CD4-positive, CD25-positive, alpha-beta regulatory T cell (primary cell): ENCODE results near the gene POU2F2. TPM values are rescaled to one million over a fixed set of nuclear protein-coding genes. Genes with fewer than 3 reads are reported as not detected.
A peak's percentile ranks its signal among the peaks of the same experiment; 100 is the strongest.

Experiments used
- ATAC-seq, 2 donors: fragments of 150-1000 bp; cut with Tn5 transposase; one replicate each; pipeline ENCODE4 v1.10.0; 2021; ENCODE audit warnings: low read depth in 2 of 2, moderate number of reproducible peaks in 2 of 2, moderate library complexity in 1 of 2
- DNase-seq, 3 donors: peaks; one replicate each; pipeline versions ENCODE4 v3.0.0 to v3.0.0-alpha.2; 2012 to 2022; ENCODE audit warnings: mixed read lengths in 1 of 3
- H3K27ac ChIP-seq: one replicate; pipeline ENCODE4 v1.7.0; 2013; ENCODE audit warnings: mild to moderate bottlenecking, low read length; ENCODE audit not compliant: insufficient read depth, poor library complexity, severe bottlenecking
- H3K27me3 ChIP-seq: one replicate; pipeline ENCODE4 v1.7.0; 2013; ENCODE audit warnings: low read length; ENCODE audit not compliant: control insufficient read depth, insufficient read depth
- H3K36me3 ChIP-seq: one replicate; pipeline ENCODE4 v1.7.0; 2013; ENCODE audit warnings: mild to moderate bottlenecking, low read length, moderate library complexity; ENCODE audit not compliant: control insufficient read depth, insufficient read depth
- H3K4me1 ChIP-seq: 2 replicates; pipeline ENCODE4 v1.7.0; 2013; ENCODE audit warnings: mild to moderate bottlenecking, low read length; ENCODE audit not compliant: insufficient read depth, control insufficient read depth, poor library complexity, severe bottlenecking
- H3K4me3 ChIP-seq: one replicate; pipeline ENCODE4 v1.7.0; 2013; ENCODE audit warnings: low read depth, mild to moderate bottlenecking, low read length, moderate library complexity
- H3K9me3 ChIP-seq, 2 experiments: 1 replicate in 1 of 2; 2 replicates in 1 of 2; pipeline ENCODE4 v1.7.0; 2013; ENCODE audit warnings: low read length in 2 of 2, mild to moderate bottlenecking in 1 of 2, moderate library complexity in 1 of 2; ENCODE audit not compliant: control insufficient read depth in 2 of 2
- H3K27ac Mint-ChIP-seq, 3 donors: one replicate each; pipeline ENCODE4 v1.8.0; 2020 to 2022; ENCODE audit warnings: mild to moderate bottlenecking in 3 of 3, mixed read lengths in 3 of 3, moderate library complexity in 2 of 3
- H3K27me3 Mint-ChIP-seq: one replicate; pipeline ENCODE4 v1.8.0; 2022; ENCODE audit warnings: mild to moderate bottlenecking, mixed read lengths
- H3K36me3 Mint-ChIP-seq: one replicate; pipeline ENCODE4 v1.8.0; 2020; ENCODE audit warnings: mixed read lengths
- H3K4me1 Mint-ChIP-seq, 4 donors: one replicate each; pipeline ENCODE4 v1.8.0; 2020 to 2022; ENCODE audit warnings: mixed read lengths in 4 of 4, mild to moderate bottlenecking in 1 of 4
- H3K4me3 Mint-ChIP-seq, 4 donors: one replicate each; pipeline ENCODE4 v1.8.0; 2020 to 2022; ENCODE audit warnings: mild to moderate bottlenecking in 4 of 4, mixed read lengths in 4 of 4, moderate library complexity in 3 of 4
- H3K9me3 Mint-ChIP-seq, 7 donors: one replicate each; pipeline ENCODE4 v1.8.0; 2020 to 2022; ENCODE audit warnings: mixed read lengths in 7 of 7, mild to moderate bottlenecking in 3 of 7, moderate library complexity in 2 of 7
- polyA plus RNA-seq, 4 donors: library from polyadenylated mRNA; unstranded; fragments of 300-500 nt; fragmentation: Illumina TruSeq; gene quantifications; one replicate each; pipeline ENCODE4 v1.2.3, GENCODE V29; 2021
- total RNA-seq: library from RNA; stranded (reverse); gene quantifications from one replicate; pipeline ENCODE4 v1.2.3, GENCODE V29; 2022

The POU2F2 gene
- total and polyA plus RNA-seq, 5 donors from 2014 or later: 4.2 to 48.9 (median 7.2) TPM

DNA sequence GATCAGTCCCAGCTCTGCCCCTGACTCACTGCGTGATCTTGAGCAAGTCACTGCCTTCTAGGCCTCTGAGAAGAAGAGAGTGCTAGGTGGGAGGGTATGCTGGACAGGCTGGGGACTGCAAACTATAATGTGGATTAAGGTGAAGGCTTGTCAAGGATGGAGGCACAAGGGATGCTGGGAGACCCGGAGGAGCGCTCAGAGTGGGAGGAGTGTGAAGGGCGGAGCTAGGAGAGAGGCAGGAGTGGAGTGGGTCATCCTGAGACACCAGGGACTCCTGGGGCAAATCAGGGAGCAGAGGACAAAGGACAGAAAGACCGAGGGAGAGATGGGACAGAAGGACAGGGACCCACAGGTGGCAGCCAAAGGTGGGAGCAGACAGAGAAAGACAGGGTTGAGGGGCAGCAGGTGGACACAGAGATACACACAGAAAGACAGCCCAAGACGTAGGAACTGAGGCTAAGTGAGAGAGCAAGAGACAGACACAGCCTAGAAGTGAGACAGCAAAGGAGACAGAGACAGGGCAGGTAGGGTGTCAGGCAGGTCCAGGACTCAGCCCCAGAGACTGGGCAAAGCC lies 64.8 kb downstream of the POU2F2 start:
- H3K9me3 Mint-ChIP-seq: no peaks in the 10 kb centered on the region
- Histone ChIP-seq H3K4me3 (no peak overlapping the region), H3K9me3 (no peaks in the 10 kb centered on the region), H3K36me3 (no peaks in the 10 kb centered on the region), H3K27ac (no peak overlapping the region), H3K27me3 (no peaks in the 10 kb centered on the region), H3K4me1 (peaks cover 2% of the 10 kb centered on the region)
- H3K4me3 Mint-ChIP-seq: no peak overlapping the region
- H3K36me3 Mint-ChIP-seq: no peaks in the 10 kb centered on the region
- H3K27ac Mint-ChIP-seq: no peak overlapping the region
- H3K27me3 Mint-ChIP-seq: peaks cover 4% of the 10 kb centered on the region
- H3K4me1 Mint-ChIP-seq: no peaks in the 10 kb centered on the region
- DNase-seq (no peak), ATAC-seq (no peak)

DNA sequence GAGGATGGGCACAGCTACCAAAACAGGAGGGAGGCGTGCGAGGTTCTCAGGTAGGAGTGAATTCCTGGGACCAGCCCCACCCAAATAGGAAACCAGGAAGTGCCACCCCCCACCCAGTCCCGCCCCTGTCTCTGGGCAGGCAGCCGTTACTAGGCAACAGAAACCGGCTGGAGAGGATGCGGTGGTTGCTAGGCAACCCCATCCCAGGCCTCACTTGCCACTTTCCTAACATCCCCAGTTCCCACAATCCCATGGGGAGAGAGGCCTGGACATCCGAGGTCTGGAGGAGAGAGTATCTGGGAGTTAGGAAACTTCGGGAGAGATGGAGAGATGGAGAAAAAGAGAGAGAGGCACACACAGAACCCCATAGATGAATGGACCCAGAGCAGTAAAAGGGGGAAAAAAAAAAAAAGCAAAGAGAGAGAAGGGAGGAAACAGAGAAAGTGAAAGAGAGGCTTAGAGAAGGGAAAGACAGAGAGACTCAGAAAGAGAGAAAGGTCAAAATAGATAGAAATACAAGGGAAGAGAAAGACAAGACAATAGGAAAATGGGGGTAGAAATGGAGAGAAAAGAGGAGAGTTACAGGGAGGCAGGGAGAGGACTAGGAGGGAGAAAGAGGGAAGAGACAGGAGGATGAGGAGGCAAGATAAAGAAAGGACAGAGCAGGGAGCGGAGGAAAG lies 66.0 kb downstream of the POU2F2 start:
- H3K27ac ChIP-seq: no peak overlapping the region
- no peak overlapping the region for H3K4me3 ChIP-seq
- no peaks in the 10 kb centered on the region for H3K36me3 Mint-ChIP-seq
- no peaks in the 10 kb centered on the region for H3K9me3 Mint-ChIP-seq
- H3K27me3 Mint-ChIP-seq: peaks cover 2% of the 10 kb centered on the region
- ATAC-seq (no peak), DNase-seq (peak in 1 of 3 donors; percentile 62)
- H3K9me3 ChIP-seq: no peaks in the 10 kb centered on the region
- H3K27ac Mint-ChIP-seq: no peak overlapping the region
- no peaks in the 10 kb centered on the region for H3K27me3 ChIP-seq
- H3K4me3 Mint-ChIP-seq: no peak overlapping the region
- peaks cover 0 to 4% (median 0%) of the 10 kb centered on the region in 4 donors for H3K4me1 Mint-ChIP-seq
- no peaks in the 10 kb centered on the region for H3K36me3 ChIP-seq
- H3K4me1 ChIP-seq: peaks cover 2% of the 10 kb centered on the region

GRCh38 chr19:42065511-42065910 lies 66.7 kb downstream of the POU2F2 start:
- no peaks in the 10 kb centered on the region for H3K27me3 ChIP-seq
- no peaks in the 10 kb centered on the region for H3K36me3 ChIP-seq
- no peak overlapping the region for H3K27ac ChIP-seq
- ATAC-seq: no peak
- no peak overlapping the region for H3K4me3 ChIP-seq
- no peak overlapping the region for H3K4me3 Mint-ChIP-seq
- H3K9me3 ChIP-seq: no peaks in the 10 kb centered on the region
- peaks cover 2% of the 10 kb centered on the region for H3K4me1 ChIP-seq
- no peaks in the 10 kb centered on the region for H3K36me3 Mint-ChIP-seq
- H3K27ac Mint-ChIP-seq: no peak overlapping the region
- no peak for DNase-seq
- H3K4me1 Mint-ChIP-seq: peaks cover 0 to 4% (median 0%) of the 10 kb centered on the region in 4 donors
- no peaks in the 10 kb centered on the region for H3K27me3 Mint-ChIP-seq
- H3K9me3 Mint-ChIP-seq: no peaks in the 10 kb centered on the region

DNA sequence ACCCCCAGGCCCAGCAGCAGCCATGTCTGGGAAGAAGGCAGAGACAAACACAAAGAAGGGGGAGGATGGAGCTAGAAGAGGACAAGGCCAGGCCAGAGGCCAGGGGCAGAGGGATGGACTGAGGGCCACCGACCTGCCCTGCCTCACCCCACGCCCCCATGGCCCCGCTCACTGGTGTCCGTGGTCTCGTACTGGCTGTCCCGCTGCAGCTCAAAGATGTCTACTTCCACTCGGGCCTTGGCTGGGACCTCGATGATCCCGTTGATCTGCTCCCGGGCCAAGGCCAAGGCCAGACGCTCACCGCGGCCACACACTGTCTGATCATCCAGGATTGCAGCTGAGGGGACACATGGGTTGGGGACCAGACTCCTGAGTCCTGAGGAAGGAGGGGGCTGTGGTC lies 67.2 kb downstream of the POU2F2 start:
- Histone ChIP-seq H3K9me3 (no peaks in the 10 kb centered on the region), H3K4me3 (no peak overlapping the region), H3K27me3 (no peaks in the 10 kb centered on the region), H3K27ac (no peak overlapping the region), H3K4me1 (peaks cover 2% of the 10 kb centered on the region), H3K36me3 (no peaks in the 10 kb centered on the region)
- no peak overlapping the region for H3K27ac Mint-ChIP-seq
- H3K36me3 Mint-ChIP-seq: no peaks in the 10 kb centered on the region
- peaks cover 0 to 4% (median 0%) of the 10 kb centered on the region in 4 donors for H3K4me1 Mint-ChIP-seq
- no peak for ATAC-seq
- H3K9me3 Mint-ChIP-seq: no peaks in the 10 kb centered on the region
- no peak for DNase-seq
- no peak overlapping the region for H3K4me3 Mint-ChIP-seq
- no peaks in the 10 kb centered on the region for H3K27me3 Mint-ChIP-seq

DNA sequence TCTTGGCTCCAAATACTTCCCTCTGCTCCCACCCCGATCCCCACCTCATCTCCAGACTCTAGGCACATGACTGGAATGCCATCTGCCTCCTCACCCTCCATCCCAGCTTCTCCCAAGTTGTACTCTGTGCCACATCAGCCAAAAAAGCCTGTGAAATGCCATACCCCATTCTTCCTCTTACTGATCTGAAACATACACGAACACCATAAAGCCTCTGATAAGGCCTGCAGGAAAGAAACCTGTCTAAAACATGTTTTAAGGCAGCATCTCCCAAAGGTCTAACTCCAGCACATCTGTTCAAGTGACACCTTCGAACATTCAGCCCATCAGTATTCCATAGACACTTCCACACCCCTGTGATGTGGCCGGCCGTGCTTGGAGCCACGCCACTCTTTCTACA lies 67.8 kb downstream of the POU2F2 start:
- Mint-ChIP-seq H3K4me3 (no peak overlapping the region), H3K36me3 (no peaks in the 10 kb centered on the region), H3K4me1 (peaks cover 0 to 4% (median 0%) of the 10 kb centered on the region in 4 donors), H3K27me3 (no peaks in the 10 kb centered on the region), H3K9me3 (no peaks in the 10 kb centered on the region), H3K27ac (no peak overlapping the region)
- Histone ChIP-seq H3K27ac (no peak overlapping the region), H3K27me3 (no peaks in the 10 kb centered on the region), H3K36me3 (no peaks in the 10 kb centered on the region), H3K4me1 (no peaks in the 10 kb centered on the region), H3K4me3 (no peak overlapping the region), H3K9me3 (no peaks in the 10 kb centered on the region)
- no peak for ATAC-seq
- DNase-seq: no peak

GRCh38 chr19:42062381-42062780 lies 69.9 kb downstream of the POU2F2 start:
- ATAC-seq: no peak
- no peaks in the 10 kb centered on the region for H3K27me3 ChIP-seq
- H3K27ac ChIP-seq: no peak overlapping the region
- H3K27me3 Mint-ChIP-seq: no peaks in the 10 kb centered on the region
- no peak overlapping the region for H3K27ac Mint-ChIP-seq
- H3K4me1 Mint-ChIP-seq: peaks cover 0 to 4% (median 0%) of the 10 kb centered on the region in 4 donors
- no peak overlapping the region for H3K4me3 ChIP-seq
- no peaks in the 10 kb centered on the region for H3K36me3 Mint-ChIP-seq
- no peak overlapping the region for H3K4me3 Mint-ChIP-seq
- H3K9me3 Mint-ChIP-seq: no peaks in the 10 kb centered on the region
- H3K9me3 ChIP-seq: no peaks in the 10 kb centered on the region
- no peaks in the 10 kb centered on the region for H3K4me1 ChIP-seq
- H3K36me3 ChIP-seq: no peaks in the 10 kb centered on the region
- no peak for DNase-seq

DNA sequence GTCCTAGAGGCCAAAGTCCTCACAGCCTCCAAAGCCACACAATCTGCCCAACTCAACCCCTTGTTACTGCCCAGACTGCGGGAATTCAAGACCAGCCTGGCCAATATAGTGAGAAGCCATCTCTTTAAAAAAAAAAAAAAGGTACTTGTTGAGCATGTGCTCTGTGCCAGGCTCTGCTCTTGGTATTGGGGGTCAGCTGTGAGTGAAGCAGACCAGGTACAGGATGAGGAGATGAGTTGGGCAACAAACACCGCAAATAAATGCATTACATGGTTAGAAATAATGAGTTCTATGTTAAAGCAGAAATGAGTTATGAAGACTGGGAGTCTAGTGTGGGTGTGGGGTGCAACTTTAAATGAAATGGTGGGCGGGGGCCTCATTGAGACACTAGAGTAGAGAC lies 72.1 kb downstream of the POU2F2 start:
- Histone ChIP-seq H3K36me3 (no peaks in the 10 kb centered on the region), H3K4me3 (no peak overlapping the region), H3K27ac (no peak overlapping the region), H3K4me1 (no peaks in the 10 kb centered on the region), H3K27me3 (no peaks in the 10 kb centered on the region), H3K9me3 (no peaks in the 10 kb centered on the region)
- peaks cover 0 to 4% (median 0%) of the 10 kb centered on the region in 4 donors for H3K4me1 Mint-ChIP-seq
- H3K4me3 Mint-ChIP-seq: no peak overlapping the region
- peak overlapping the region in 2 of 3 donors; percentile 53 to 72 for H3K27ac Mint-ChIP-seq
- DNase-seq (no peak), ATAC-seq (no peak)
- no peaks in the 10 kb centered on the region for H3K27me3 Mint-ChIP-seq
- peaks cover 0 to 1% (median 0%) of the 10 kb centered on the region in 7 donors for H3K9me3 Mint-ChIP-seq
- H3K36me3 Mint-ChIP-seq: no peaks in the 10 kb centered on the region

DNA sequence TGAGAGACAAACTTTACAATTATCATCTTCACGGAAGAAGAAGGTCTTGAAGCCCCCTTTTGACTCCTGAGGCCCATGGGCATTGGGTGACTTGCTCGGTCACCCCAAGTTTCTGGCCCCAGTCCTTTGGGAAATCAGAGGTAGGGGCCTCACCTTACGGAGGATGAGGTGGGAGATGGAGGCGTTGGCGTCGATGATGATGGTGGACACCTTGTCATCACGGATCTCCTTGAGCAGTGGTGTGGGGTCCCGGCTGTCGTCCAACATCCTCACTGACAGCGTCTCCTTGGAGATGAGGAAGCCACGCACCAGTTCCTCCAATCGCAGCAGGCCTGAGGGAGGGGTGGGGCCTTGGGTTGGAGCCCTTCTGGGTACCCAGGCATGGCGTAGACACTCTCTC lies 73.0 kb downstream of the POU2F2 start:
- Histone ChIP-seq H3K4me1 (no peaks in the 10 kb centered on the region), H3K9me3 (no peaks in the 10 kb centered on the region), H3K27me3 (no peaks in the 10 kb centered on the region), H3K4me3 (no peak overlapping the region), H3K27ac (no peak overlapping the region), H3K36me3 (no peaks in the 10 kb centered on the region)
- Mint-ChIP-seq H3K36me3 (no peaks in the 10 kb centered on the region), H3K9me3 (peaks cover 0 to 1% (median 0%) of the 10 kb centered on the region in 7 donors), H3K27ac (no peak overlapping the region), H3K4me3 (no peak overlapping the region), H3K4me1 (peaks cover 0 to 4% (median 0%) of the 10 kb centered on the region in 4 donors), H3K27me3 (no peaks in the 10 kb centered on the region)
- ATAC-seq (no peak), DNase-seq (no peak)
